Suprapubic skin (tissue), 3 donors: ENCODE measurements around the gene ZNF268.

Experiments
- CTCF ChIP-seq, 2 donors: fragments of 200-600 bp in 1 of 2; fragments of 450-650 bp in 1 of 2; sonication (generic) in 1 of 2; IDR thresholded peaks; one replicate each; pipeline ENCODE4 v1.5.1; 2016 to 2019; ENCODE audit warnings: antibody characterized with exemption in 2 of 2, mild to moderate bottlenecking in 1 of 2, moderate library complexity in 1 of 2
- EP300 ChIP-seq: sonication (generic); formaldehyde crosslinking; IDR thresholded peaks from one replicate; pipeline ENCODE4 v1.6.1; 2017; ENCODE audit warnings: antibody characterized with exemption
- POLR2A ChIP-seq, 2 donors: fragments of 450-650 bp; IDR thresholded peaks; one replicate each; pipeline ENCODE4 v1.6.1; 2017; ENCODE audit warnings: antibody characterized with exemption in 2 of 2, mild to moderate bottlenecking in 2 of 2, moderate library complexity in 2 of 2

GRCh38 chr12:133226690-133227089, 45.4 kb downstream of the ZNF268 start:
- TF ChIP-seq CTCF (IDR thresholded peaks at IDR 0.05): no peak
- no peak for TF ChIP-seq EP300
- no peak for TF ChIP-seq POLR2A (IDR thresholded peaks at IDR 0.05)
